ENCODE measurements around the gene SLPI.
A peak's percentile ranks its signal among the peaks of the same experiment; 100 is the strongest.

SLPI gene

GRCh38 chr20:45269754-45270270 is 15.4 kb upstream of the SLPI start:
- no peak for DNase-seq

GRCh38 chr20:45269056-45269455 is 14.7 kb upstream of the SLPI start:
- DNase-seq, result no peak

- no peak for DNase-seq
Measured at GRCh38 chr20:45268531-45268930, 14.2 kb upstream of the SLPI start.

DNA sequence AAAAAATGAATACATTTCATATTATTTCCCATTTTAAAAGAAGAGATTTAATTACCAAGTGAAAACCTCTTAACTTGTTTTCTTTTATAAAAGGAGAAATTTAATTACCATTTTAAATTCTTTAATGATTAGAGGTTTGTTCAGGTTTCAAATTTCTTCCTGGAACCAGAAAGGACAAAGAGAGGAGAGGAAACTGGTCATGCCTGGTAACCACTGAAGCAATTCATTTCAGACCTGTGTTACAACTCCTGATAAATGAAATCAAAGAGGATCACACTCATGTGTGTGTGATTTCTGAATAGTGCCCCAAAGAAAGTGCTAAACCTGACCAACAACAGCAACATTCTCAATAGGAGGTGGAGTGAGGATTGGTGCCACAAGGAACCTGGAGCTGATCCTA is 12.6 kb upstream of the SLPI start:
- DNase-seq, result no peak

GRCh38 chr20:45263556-45264266 is 9.3 kb upstream of the SLPI start:
- DNase-seq, result no peak

DNA sequence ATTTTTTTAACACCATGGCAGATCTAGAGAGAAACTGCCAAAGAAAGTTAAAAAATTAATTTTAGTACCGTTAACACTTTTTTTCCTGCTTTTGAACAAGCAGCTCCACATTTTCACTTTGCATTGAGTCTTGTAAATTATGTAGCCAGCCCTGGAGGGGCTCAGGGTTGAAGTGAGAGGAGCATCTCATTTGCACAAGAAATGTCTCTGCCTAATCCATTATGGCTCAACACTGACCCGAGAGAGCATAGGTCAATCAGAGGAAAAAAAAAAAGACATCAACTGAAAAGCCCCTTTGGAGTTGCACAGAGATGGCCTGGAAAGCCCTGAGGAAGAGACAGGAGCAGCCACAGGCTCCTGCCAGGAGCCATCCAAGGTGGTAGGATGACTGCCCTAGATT is 4.3 kb upstream of the SLPI start:
- no peak for DNase-seq

DNA sequence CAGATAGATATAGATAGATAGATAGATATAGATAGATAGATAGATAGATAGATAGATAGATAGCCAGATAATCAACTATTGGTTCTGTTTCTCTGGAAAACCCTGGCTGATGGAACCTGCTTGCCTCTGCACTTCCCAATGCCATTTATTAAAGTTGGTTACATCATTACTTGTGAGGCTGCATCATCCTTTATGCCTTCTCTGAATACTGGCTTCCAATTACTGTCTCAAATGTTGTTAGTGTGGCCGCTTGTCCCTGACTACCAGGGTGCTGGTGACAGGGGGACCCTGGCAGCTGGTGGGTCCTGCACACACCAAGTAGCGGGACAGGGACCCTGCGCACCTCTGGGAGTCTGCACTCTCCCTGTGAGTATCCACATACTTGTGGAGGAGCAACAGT is 3.9 kb upstream of the SLPI start:
- no peak for DNase-seq

- DNase-seq, result no peak
Measured at GRCh38 chr20:45257711-45258110, 3.3 kb upstream of the SLPI start.

GRCh38 chr20:45257161-45257560 is 2.8 kb upstream of the SLPI start:
- no peak for DNase-seq

DNA sequence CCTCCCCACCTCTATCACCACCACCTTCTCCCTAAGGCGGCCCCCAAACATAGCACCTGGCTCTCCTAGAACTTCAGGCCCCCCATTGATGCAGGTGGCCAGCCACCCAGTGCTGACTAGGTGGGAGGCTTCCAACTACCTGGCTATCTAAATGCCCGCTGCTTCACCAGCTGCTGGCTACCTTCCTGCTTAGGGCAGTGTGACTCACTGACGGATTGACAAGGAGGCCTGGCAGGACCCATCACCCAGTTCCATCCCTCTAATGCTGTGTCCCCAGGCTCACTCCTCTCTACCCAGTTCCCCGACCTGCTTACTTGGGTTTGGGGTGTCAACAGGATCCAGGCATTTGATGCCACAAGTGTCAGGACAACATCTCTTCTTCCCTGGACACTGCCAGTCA is 1.1 kb downstream of the SLPI start:
- no peak for DNase-seq

DNA sequence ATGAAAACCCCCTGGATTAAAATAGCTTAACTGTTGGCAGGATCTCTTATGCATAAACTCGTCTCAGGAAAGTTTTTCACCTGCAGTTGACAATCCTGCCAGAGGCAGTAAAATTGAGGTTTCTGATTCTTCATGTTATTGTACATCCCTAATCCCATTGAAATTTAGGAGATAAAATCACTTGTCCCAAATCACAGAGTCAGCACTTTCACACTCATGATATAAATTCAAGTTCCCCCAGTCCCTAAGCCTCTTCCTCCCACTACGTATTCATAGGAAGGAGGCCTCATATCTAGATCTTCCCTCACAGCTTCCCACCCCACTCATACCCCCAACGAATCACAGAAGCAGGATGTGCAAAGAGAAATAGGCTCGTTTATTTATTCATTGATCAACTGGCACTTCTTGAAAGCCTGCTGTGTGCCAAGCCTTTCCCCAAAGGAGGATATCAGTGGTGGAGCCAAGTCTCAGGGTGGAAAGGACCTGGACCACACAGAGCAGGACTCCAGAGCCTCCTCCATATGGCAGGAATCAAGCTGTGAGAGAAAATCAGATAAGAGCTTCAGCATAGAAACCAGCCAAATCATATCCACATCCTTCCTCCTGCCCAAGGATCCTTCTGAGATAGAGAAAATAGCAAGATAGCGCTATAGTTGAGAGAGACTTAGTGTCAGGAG is 2.3 kb downstream of the SLPI start:
- DNase-seq, result no peak

DNA sequence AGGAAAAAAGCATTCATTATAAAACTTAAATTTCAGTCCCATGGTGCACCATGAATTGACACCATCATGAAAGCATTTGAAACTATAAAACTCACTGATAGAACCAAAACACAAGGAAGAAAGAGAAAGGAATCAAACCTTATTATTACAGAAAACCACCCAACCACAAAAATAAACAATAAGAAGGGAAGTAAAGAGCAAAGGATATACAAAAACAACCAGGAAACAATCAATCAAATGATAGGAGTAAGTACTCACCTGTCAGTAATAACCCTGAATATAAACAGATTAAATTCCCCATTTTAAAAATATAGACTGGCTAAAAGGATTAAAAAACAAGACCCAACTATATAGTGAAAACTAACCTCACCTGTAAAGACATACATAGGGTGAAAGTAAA is 5.8 kb downstream of the SLPI start:
- no peak for DNase-seq

DNA sequence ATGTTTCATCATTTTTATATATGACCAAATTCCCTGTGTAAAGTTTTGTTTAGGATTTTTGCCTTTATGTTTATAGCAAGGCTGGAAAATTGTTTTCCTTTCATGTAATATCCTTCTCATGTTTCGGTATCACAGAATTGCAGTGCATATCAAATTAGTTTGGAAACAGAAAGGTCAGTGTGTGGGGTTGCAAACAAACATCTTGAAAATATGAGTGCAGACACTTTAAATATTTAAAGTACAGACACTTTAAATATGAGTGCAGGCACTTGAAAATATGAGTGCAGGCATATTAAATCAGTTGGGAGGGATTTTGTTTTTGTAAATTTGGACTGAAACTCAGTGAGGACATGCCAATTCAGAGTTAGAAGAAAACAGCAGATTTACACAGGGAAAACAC is 6.5 kb downstream of the SLPI start:
- no peak for DNase-seq

- DNase-seq, result no peak
Measured at GRCh38 chr20:45246109-45246508, 8.3 kb downstream of the SLPI start.

DNA sequence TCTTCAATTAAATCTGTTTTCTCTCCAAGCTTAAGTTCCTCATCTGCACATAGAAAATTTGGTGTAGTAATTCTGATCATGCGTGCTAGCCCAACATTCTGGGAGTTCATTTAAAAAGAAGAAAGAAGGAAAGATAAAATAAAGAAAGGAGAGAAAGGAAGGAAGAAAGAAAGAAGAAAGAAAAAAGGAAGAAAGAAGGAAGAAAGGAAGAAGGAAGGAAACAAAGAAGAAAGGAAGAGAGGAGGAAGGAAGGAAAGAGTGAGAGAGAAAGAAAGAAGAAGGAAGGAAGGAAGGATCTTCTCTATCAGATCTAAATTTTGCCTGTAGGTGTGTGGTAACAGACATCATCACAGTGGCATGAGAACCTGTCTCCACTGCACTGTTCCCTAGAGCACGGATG is 16.2 kb downstream of the SLPI start:
- DNase-seq, result no peak

DNA sequence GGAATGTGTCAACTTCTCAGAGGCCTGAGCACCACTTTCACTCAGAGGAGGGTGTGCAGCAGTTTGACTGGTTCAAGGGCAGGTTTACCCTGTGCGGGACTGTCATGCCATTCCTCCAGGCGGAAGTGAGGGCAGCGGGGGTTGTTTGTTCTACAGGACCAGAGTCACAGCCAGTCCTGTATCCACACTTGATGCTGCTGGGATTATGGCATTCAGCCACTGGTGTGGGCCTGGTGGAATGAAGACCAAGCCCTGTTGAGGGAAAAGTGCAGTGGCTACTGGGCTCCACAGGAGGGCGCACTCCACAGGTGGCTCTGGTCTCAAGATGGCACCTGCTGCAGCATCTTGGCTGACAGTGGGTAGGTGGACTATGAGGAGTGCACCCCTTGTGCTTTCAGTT is 18.4 kb downstream of the SLPI start:
- no peak for DNase-seq

GRCh38 chr20:45230631-45231030 is 23.7 kb downstream of the SLPI start:
- no peak for DNase-seq

DNA sequence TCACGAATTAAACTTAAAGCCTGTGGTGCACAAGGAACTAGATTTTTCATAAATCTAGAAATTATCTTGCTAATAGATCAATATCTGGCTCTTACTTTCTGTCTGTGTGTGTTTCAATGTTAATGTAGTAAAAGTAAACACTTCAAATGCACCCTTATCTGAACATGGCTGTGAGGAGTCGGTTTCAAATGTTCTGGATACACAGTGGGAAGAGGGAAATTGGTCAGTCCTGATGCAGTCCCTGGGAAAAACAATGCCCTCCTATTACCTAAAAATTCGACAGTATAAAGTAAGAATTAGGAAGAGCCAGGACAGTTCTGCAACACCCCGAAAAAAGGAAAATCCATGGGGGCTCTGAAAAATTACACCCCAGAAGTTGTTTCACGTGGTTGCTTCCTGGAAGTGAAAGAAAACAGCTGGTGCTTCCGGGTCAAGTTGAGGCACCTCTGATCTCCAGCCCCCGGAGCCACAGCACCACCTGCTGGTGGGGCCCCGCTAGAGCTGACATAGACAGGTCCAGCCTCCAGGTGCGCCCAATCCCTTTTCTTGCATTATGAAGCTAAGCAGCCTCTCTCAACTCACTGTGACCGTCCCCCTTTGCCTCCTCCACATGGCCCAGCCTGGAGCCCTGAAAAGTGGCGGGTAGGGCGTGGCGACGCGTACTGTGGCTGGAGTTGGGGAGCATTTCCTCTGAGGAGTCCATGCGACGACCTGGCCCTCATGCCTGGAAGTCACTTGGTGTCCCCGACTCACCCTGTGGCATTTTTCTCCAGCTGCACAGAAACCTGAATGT is 24.9 kb downstream of the SLPI start:
- peak; percentile 48 for DNase-seq

GRCh38 chr20:45226287-45226686 is 28.1 kb downstream of the SLPI start:
- no peak for DNase-seq

DNA sequence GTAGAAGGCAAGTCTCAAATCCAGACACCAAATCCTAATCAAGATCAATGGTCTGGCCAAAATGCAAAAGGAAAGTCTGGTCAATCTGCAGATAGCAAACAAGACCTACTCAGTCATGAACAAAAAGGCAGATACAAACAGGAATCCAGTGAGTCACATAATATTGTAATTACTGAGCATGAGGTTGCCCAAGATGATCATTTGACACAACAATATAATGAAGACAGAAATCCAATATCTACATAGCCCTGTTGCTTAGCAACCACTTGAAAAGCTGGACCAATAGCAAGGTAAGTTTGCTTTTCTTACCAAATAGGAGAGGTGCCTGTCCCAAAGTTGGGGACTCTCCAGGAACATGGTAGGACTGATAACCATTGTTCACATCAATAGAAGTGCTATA is 31.2 kb downstream of the SLPI start:
- no peak for DNase-seq

DNA sequence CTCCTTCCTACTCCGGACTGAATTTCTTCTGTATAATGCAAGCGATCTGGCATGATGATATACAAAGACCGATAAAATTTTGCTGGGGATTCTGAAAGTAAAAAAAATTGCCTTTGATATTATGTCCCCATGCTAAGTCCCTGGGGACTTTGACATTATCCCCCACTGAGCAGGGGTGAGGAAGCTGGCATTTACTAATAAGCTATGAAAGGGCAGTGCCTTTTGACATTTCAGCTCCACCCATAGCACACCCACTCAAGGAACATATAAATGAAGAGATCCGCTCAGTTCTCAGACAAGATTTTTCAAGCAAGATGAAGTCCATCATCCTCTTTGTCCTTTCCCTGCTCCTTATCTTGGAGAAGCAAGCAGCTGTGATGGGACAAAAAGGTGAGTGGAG is 33.3 kb downstream of the SLPI start, which contains the start of gene SEMG2:
TSS of gene SEMG2 (plus strand) at position 298 of the 400 bp plus-strand sequence. CDS start at position 315, 17 bp downstream.
- no peak for DNase-seq

DNA sequence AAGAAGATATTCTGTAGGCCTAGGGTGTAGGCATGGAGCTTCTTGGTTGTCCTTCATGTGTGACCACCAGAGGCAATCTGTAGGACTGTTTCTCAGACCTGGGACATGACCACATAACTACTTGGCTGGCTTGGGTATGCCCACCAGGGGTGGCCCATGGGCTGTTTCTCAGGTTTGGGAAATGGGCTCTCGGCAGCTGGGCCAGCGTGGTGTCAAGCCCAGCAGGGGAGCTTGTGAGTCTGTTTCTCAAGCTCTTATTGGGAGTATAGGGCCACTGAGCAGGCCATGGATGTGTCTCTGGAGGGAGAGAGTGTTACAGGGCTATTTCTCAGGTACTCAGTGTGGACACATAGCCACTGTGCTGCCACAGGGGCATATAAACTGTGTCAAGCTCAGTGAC is 35.7 kb downstream of the SLPI start:
- no peak for DNase-seq

DNA sequence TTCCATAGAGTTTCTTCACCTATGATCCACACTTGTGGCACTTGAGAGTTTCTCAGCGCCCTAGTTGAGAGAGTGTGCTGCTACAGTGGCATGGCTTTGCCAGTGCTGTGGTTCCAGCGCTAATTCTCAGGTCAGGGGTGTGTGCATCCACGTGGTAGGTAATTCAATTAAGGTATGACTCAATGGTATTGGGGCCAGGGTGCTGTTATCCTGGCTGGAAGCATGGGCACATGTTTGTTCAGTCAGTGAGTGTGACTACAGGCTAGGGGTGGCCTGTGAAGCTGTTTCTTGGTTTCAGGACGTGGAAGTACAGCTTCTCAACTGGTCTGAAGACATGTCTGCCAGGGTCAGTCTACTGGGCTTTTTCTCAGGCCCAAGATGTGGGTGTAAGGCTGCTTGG is 36.2 kb downstream of the SLPI start:
- no peak for DNase-seq

- no peak for DNase-seq
Measured at GRCh38 chr20:45212836-45213235, 41.5 kb downstream of the SLPI start.
